UCSD-AML1 (cell line): ENCODE measurements around the gene DLX4.

Source experiments
- DNase-seq: peaks from one replicate; lab custom pipeline; 2025; ENCODE audit not compliant: unreplicated experiment; lab: John Stamatoyannopoulos, UW

Gene DLX4

GRCh38 chr17:49969134-49969759 lies at the start of gene DLX4:
DLX4 (plus strand) TSS chr17:49969190; CDS start chr17:49969469, 279 bp downstream.
- no peak for DNase-seq

GRCh38 chr17:49920030-49920769 lies 48.8 kb upstream of the DLX4 start:
- no peak for DNase-seq

GRCh38 chr17:49922095-49922494 lies 46.9 kb upstream of the DLX4 start:
- DNase-seq = no peak

- DNase-seq = no peak
Measured at GRCh38 chr17:49924116-49924515, 44.9 kb upstream of the DLX4 start.

GRCh38 chr17:49924589-49924988 lies 44.4 kb upstream of the DLX4 start:
- no peak for DNase-seq

GRCh38 chr17:49925921-49926320 lies 43.1 kb upstream of the DLX4 start:
- no peak for DNase-seq

GRCh38 chr17:49926886-49927285 lies 42.1 kb upstream of the DLX4 start:
- no peak for DNase-seq

- no peak for DNase-seq
Measured at GRCh38 chr17:49928126-49928800, 40.7 kb upstream of the DLX4 start.

- no peak for DNase-seq
Measured at GRCh38 chr17:49928837-49929475, 40.0 kb upstream of the DLX4 start.

- no peak for DNase-seq
Measured at GRCh38 chr17:49930880-49931279, 38.1 kb upstream of the DLX4 start.

GRCh38 chr17:49931416-49932137 lies 37.4 kb upstream of the DLX4 start:
- no peak for DNase-seq

- DNase-seq = no peak
Measured at GRCh38 chr17:49932138-49932723, 36.8 kb upstream of the DLX4 start.

GRCh38 chr17:49932901-49933300 lies 36.1 kb upstream of the DLX4 start:
- DNase-seq = no peak

- no peak for DNase-seq
Measured at GRCh38 chr17:49935526-49936210, 33.3 kb upstream of the DLX4 start.

GRCh38 chr17:49936386-49936785 lies 32.6 kb upstream of the DLX4 start:
- DNase-seq = no peak

GRCh38 chr17:49939318-49939717 lies 29.7 kb upstream of the DLX4 start:
- DNase-seq = peak; percentile 25

- DNase-seq = no peak
Measured at GRCh38 chr17:49941427-49941826, 27.6 kb upstream of the DLX4 start.

- DNase-seq = no peak
Measured at GRCh38 chr17:49942947-49943346, 26.0 kb upstream of the DLX4 start.

- no peak for DNase-seq
Measured at GRCh38 chr17:49944273-49944870, 24.6 kb upstream of the DLX4 start.

GRCh38 chr17:49946208-49946607 lies 22.8 kb upstream of the DLX4 start:
- DNase-seq = no peak
